PFSK-1 (cell line): ENCODE results near the gene NAALADL1.

ENCODE experiments used
- POLR2AphosphoS5 ChIP-seq: IDR thresholded peaks from 2 replicates; pipeline ENCODE4 v1.6.1; 2012; ENCODE audit warnings: low read depth, mild to moderate bottlenecking, control low read depth, low read length, moderate library complexity
- SIN3A ChIP-seq: IDR thresholded peaks from 2 replicates; pipeline ENCODE4 v1.6.1; 2012; ENCODE audit warnings: mild to moderate bottlenecking, low read length, moderate library complexity, borderline replicate concordance; ENCODE audit not compliant: insufficient read depth

- TF ChIP-seq POLR2AphosphoS5, result no peak
- TF ChIP-seq SIN3A, result no peak
Observed at GRCh38 chr11:65095427-65095826, 37.1 kb upstream of the NAALADL1 start.
